ENCODE data around the gene CDK15. TPM values are rescaled to one million over a fixed set of nuclear protein-coding genes. Genes with fewer than 3 reads are reported as not detected.

Gene CDK15
- total RNA-seq, 1 donor from 2014 or later: not detected

DNA sequence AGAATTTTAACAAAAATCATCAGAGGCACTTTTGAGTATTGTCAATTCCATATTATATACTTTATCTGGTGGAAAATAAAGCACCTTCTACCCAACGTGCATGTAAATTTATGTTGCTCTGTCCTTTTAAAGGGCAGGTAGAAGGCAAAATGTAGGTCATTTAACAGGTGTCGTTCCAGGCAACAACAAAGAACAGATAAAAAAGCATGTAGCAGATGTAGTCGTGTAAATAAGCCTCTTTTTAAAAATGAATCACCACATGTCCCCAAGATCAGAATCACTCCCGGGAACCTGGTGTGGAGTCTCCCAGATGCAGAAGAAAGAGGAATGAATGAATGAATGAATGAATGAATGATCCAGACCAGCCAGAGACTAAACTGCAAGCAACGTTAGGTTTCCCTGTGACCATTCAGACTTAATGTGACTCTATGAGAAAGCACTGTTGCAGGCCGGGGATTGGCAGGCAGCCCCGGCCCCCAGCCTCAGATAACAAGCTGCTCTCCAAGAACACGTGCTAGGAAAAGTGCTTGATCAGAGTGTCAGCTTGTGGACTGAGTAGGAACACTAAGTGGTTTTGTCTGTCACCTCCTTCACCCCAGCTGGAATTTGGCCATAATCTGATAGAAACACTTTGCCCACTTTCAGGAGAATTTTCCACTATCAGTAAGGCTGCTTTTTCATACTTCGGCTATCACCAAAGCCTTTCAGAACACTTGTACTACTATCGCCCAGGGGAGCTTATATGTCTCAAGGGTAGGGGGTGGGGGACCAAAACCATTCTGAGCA is 100.6 kb downstream of the CDK15 start:
- intact Hi-C loops (cut with micrococcal nuclease): no loop called here

DNA sequence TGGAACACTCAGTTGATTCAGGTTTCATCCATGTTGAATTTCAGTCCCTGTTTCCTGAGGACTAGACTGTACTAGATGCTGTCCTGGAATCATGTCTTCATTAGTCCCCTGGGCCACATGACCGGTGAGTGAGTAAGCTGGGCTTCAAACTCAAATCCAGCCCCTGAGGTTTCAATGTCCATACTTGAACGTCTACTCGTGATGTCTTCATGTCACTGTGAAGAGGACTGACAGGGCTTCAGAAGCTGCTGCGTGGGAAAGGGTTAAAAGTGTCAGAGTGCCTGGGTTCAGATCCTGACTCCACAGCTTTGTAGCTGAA is 101.2 kb downstream of the CDK15 start:
- intact Hi-C loops (cut with micrococcal nuclease): no loop called here

DNA sequence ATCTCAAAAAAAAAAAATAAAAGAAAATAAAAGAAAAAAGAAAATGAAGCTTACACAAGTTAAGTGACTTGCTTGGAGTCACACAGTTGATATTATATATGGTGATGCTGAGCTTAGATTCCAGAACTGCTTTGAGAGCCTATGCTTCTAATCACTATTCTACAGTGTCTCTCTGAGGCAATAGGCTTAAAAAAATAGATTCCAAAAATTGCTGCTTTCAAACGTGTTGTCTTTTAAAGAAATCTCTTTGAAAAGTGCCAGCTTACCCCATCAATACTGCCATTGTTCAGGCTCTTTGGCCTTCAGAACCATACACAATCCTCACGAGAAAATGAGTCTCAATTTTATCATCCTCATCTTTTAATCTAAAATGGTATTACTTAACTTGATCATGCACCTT is 102.6 kb downstream of the CDK15 start:
- intact Hi-C loops (cut with micrococcal nuclease): no loop called here

- intact Hi-C loops (cut with micrococcal nuclease): no loop called here
These were observed 103.0 kb downstream of the CDK15 start for GRCh38 chr2:201909348-201909747.

GRCh38 chr2:201909961-201910361 is 103.6 kb downstream of the CDK15 start:
- intact Hi-C loops (cut with micrococcal nuclease): no loop called here

- intact Hi-C loops (cut with micrococcal nuclease): no loop called here
These were observed 105.0 kb downstream of the CDK15 start for GRCh38 chr2:201911372-201911771.

- intact Hi-C loops (cut with micrococcal nuclease): no loop called here
These were observed 106.9 kb downstream of the CDK15 start for GRCh38 chr2:201913201-201913600.

DNA sequence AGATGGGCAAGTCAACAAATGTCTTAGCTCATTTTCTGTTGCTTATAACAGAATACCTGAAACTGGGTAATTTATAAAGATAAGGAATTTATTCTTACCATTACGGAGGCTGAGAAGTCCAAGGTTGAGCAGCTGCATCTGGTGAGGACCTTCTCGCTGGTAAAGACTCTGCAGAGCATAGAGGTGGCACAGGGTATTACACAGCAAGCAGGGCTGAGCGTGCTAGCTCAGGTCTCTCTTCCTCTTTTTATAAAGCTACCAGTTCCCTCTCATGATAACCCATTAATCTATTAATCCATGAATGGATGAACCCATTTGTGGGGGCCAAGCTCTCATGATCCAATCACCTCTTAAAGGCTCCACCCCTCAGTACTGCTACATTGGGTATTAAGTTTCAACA is 109.1 kb downstream of the CDK15 start:
- intact Hi-C loops (cut with micrococcal nuclease): no loop called here

DNA sequence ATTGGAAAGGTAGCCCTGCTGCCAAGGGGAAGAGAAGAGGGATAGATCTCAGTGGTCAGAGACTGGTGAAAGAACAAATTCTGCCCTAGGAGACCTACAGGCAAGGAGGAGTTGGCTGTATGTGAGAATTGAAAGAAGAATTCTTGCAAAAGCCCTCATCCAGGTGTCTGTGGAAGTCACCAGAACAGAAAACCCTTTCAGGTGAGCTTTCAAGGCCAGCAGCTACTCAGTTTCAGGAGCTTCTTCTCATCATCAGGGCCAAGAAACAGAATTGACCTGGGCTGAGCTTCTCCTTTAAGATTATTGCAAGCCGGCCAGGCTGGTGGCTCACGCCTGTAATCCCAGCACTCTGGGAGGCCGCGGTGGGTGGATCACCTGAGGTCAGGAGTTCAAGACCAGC is 110.2 kb downstream of the CDK15 start:
- intact Hi-C loops (cut with micrococcal nuclease): no loop called here

DNA sequence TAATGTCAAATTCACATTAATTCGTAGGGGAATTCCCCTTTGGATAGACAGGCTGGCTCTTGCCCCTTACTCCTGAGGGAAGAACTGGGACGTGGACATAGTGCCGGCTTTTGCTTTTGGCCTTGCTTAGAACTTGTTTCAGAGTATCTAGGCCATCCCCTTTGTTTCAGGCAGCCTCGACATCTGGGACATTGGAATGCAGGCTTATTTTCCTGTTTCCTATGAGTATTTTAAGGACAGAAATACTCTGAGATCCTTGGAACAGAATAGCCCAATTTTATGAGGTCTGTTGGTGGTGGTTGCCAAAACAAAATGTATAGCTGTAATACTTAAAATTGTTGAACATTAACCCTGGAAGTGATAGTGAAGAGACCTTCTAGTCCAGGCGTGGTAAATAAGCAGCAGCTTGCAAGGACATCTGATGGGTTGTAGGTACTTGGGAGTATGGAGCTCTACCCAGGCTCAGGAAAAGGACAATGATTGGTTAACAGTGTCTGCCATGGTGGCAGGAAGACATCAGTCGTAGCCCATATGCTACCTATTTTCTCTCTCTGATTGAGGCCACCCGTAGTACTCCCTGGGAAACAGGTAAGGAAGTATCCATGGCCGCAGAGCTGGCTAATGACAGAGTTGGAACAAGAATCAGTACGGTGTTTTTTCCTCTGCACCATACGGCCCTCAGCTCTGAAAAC is 112.4 kb downstream of the CDK15 start:
- intact Hi-C loops (cut with micrococcal nuclease): no loop called here

GRCh38 chr2:201919308-201919634 is 112.9 kb downstream of the CDK15 start:
- intact Hi-C loops (cut with micrococcal nuclease): no loop called here

DNA sequence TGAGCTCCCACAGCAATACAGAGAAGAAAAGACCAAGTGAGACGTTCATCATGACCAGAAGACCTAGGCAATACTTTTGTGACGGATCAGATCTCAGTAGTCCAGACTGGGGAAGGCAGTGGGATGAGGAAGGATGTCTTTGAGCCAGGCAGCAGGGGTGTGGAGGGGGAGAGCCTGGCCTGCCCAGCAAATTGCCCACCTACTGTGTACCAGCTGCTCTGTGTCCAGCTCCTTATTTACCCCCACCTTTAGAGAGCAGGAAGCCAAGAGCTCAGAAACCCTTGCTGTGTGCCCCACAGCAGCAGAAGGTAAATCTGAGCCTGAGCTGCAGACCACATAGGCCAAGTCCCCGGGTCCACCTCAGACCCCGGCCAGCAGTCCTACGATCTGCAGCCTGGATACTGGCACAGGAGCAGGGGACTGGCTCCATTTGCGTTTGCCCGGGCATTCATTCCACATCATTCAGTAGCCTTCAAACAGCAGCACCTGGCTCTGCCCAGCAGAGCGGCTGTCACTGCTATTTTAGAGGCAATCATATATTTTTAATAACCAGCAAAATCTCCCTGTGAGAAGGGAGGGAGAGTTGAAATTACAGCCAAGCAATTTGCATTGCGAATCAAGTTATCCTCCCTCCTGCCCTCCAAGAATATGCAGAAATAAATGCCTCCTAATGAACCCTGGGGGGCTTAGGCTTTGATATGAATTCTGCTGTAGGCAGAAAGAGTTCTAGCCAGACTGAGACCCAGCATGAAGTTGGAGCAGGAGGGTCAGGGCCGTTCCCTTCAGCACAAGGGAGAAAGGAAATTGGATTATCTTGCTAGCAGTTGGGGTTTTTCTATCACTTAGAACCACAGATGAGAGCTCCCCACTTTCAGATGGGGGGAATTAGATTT is 117.3 kb downstream of the CDK15 start:
- intact Hi-C loops (cut with micrococcal nuclease): no loop called here

- intact Hi-C loops (cut with micrococcal nuclease): no loop called here
These were observed 118.1 kb downstream of the CDK15 start for GRCh38 chr2:201924453-201924852.

GRCh38 chr2:201925056-201925455 is 118.7 kb downstream of the CDK15 start:
- intact Hi-C loops (cut with micrococcal nuclease): no loop called here

DNA sequence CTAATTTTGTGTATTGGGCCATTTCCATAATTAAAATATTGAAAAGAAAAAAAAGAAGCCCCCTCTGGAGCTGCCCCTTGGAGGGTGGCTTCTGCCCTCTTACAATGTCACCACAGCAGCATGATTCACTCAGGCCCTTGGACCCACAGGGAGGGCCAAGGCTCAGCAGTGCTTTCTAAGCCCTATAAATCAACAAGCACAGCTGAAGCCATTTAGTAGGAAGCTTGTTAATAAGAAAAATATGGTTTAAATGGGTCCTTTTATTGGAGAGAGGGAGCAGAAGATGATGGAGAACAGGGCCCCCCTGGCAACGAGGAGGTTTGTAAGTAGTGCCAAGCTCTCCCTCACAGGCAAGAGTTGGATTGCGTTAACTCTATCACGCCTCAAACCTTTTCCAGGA is 119.7 kb downstream of the CDK15 start:
- intact Hi-C loops (cut with micrococcal nuclease): no loop called here

DNA sequence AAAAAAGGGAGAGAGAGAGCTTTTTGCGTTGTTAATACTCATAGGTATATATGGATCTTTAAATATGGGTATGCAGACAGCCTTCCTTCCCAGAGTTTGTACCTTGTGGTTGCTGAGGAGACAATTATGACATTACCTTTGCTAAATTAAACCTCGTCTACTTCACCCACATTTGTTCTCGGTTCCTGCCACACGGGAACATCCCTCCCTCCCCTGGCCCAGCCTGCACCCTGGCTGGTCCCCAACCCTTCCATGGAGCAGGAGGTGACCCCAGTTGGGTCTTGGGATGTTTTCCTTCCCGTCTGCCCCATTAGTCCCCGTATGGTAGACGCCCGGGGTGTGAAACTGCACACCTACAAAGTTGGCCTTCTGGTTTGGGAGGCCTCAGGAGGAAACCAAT is 122.0 kb downstream of the CDK15 start:
- intact Hi-C loops (cut with micrococcal nuclease): no loop called here

DNA sequence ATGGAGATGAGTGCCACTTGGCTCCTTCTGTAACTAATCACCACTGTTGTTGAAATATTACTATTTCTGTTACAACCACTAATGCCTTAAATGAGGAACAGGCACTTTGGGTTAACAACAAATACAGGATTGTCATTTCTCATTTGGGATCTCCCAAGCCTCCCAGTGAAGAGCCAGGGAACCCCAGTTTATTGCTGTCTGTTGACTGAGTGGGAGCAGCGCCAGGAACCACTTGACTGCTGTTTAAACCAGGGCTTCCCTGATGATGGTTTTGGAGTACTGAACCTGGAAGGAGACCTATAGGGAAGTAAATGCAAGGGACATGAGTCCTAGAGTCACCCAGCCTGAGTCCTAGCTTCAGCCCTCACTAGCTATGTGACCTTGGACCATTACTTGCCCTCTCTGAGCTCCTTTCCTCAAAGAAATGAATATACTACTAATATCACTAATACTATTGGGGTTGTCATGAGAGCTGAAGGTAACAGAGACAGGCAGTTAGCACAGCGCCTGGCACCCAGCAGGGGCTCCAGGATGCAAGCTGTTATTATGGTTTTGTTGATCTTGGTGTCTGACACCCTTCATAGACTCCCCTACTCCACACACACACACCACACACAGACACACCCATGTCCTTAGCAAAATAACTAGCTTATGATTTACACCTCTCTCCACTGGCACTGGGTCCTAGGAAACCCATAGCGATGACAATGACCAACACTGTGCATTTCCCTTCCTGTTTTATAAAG is 123.1 kb downstream of the CDK15 start:
- intact Hi-C loops (cut with micrococcal nuclease): no loop called here

DNA sequence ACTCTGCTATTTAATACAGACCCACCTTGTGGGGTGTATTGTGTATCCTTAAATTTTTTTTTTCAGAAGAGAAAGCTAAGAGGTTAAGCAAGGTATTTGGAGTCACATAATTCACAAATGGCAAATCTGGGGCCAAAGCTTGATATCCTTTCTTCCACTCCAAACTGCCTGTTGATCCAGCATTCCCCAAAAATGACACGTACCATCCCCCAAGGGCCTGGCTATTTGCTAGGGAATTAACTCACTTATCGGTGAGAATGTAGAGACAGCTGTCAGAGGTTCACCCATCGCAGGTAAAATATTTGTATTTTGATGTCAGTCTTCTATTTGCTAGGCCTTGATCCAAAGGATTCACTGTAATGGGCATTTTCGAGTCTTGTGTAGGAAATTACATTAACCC is 123.7 kb downstream of the CDK15 start:
- intact Hi-C loops (cut with micrococcal nuclease): no loop called here

DNA sequence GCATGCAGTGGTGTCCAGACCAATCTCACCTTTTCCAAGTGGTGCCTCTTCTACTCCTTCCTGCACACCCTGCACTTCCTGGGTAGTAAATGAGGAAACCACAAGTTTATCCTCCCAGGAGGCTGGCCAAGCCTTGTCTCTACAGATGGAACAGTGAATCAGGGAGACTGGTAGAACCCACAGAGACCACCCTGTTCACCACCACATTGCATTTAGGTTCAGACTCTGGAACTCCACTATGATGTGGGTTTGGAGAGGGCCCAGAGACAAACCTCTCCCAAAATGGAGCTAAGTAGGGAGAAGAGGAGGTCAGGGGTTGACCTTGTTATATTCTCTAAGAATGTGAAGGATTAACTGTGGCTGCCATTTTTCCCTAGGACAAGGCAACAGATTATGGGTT is 124.5 kb downstream of the CDK15 start:
- intact Hi-C loops (cut with micrococcal nuclease): no loop called here

DNA sequence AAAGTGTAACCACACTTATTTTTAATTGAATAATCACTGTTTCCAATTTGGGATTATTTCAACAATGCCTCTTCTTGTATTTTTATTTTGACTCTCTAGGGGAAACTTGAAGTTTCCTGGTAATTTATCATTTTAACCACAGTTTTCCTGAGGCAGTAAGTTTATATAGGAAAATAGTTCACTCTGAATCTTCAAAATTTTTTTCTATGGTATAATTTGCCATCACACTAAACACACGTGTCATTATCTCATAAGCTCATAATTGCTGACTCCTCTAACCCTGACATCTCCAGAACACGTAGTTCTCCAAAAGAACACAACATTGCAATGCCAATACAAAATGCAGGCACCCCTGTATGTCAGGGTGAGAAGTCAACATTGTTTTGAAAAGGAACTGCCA is 125.1 kb downstream of the CDK15 start:
- intact Hi-C loops (cut with micrococcal nuclease): no loop called here

- intact Hi-C loops (cut with micrococcal nuclease): no loop called here
These were observed 125.6 kb downstream of the CDK15 start for GRCh38 chr2:201931951-201932350.

DNA sequence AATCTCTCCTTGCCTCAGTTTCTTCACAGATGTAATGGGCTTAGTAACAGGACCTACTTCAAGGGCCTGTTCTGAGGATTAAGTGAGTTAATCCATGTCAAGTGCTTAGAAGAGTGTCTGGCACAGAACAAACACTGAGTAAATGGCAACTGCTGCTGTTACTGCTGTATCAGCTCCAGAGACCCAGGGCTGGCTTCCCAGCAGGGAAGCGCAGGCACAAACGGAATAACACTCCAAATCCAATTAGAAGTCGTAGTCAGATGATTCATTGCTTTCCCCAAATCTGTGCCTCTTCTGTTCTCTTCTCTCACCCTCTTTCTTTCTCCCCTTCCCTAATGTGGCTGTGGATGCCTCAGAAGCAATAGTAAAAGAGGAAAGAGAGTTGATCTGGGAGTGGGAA is 126.2 kb downstream of the CDK15 start:
- intact Hi-C loops (cut with micrococcal nuclease): no loop called here
